GM12892 (cell line): ENCODE measurements around the gene RIF1.

Experiments used
- POLR2A ChIP-seq: IDR thresholded peaks from 2 replicates; pipeline ENCODE4 v1.6.1; 2011; ENCODE audit warnings: low read depth, low read length, control low read depth
- POLR2AphosphoS5 ChIP-seq: IDR thresholded peaks from 2 replicates; pipeline ENCODE4 v1.6.1; 2011; ENCODE audit warnings: low read depth, low read length, control low read depth

DNA sequence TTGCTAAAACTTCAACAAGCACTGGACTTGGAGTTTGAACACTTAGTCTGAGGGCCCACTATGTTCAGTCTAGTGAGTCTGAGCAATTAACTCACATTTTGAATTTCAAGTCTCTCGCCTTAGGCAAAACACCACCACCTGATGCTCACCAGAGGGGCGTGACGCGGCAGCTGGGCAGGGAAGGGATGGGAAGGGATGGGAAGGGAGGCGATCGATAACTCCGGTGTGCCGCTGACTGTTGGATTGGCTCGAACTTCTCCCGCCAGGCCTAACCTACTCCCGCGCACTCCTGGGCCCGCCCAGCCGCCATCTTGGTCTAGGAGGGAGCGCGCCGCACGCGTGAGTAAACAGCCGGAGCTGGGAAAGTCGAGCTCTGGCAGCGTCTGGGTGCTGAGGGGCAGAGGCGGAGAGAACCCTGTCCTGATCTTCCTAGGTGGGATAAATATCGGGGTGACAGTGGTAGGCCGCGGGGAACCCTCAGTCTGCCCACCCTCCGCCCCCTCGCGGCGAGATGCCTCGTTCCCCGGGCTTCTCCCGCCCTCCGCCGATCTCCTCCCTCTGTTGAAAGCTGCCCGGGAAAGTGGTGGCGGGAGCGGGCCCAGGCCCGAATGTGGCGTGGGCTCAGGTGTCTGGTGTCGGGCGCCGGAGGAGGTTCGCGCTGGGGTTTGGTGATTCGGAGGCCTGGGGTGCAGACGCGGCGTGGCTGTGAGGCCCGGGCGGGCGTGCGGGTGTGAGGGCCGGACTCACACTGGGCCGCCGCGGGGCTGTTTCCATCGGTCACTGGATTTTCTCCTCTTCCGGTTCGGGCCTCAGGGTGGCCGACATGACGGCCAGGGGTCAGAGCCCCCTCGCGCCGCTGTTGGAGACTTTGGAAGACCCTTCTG lies at the start of gene RIF1:
- TF ChIP-seq POLR2A (peak; percentile 85), POLR2AphosphoS5 (peak; percentile 84)
